HFFc6 (cell line): ENCODE measurements around the gene ARHGAP15. TPM values are rescaled to one million over a fixed set of nuclear protein-coding genes. Genes with fewer than 3 reads are reported as not detected.

Experiments used
- DNase-seq: peaks from one replicate; pipeline ENCODE4 v3.0.0-alpha.2; 2018
- H3K27ac Mint-ChIP-seq: 2 replicates; pipeline ENCODE4 v1.8.0; 2020; ENCODE audit warnings: mild to moderate bottlenecking, mixed read lengths
- H3K27me3 Mint-ChIP-seq: 2 replicates; pipeline ENCODE4 v1.8.0; 2021; ENCODE audit warnings: mild to moderate bottlenecking, moderate library complexity, mixed read lengths; ENCODE audit not compliant: insufficient read depth
- H3K36me3 Mint-ChIP-seq: 2 replicates; pipeline ENCODE4 v1.8.0; 2021; ENCODE audit warnings: low read depth, mixed read lengths
- H3K4me1 Mint-ChIP-seq: 2 replicates; pipeline ENCODE4 v1.8.0; 2020; ENCODE audit warnings: low read depth, mixed read lengths
- H3K4me3 Mint-ChIP-seq: 2 replicates; pipeline ENCODE4 v1.8.0; 2020; ENCODE audit warnings: mild to moderate bottlenecking, moderate library complexity, mixed read lengths
- H3K9me3 Mint-ChIP-seq: 2 replicates; pipeline ENCODE4 v1.8.0; 2020; ENCODE audit warnings: mild to moderate bottlenecking, mixed read lengths
- total RNA-seq, 6 experiments: library from RNA; stranded (reverse); fragmentation: NEBNext Ultra II Directional; extraction: Animal tissue kit (Norgen Biotek cat#: 25700); gene quantifications; 2 replicates in 1 of 6; 3 replicates in 5 of 6; pipeline ENCODE4 v1.2.3, GENCODE V29; 2021
- TF ChIP-seq, protein P1 (sequence below): fragments of 200-600 bp; sonication (generic); IDR thresholded peaks from 2 replicates; pipeline ENCODE4 v1.5.0; 2021; ENCODE audit warnings: antibody characterized with exemption, mild to moderate bottlenecking

Gene ARHGAP15
- total RNA-seq, 6 experiments from 2014 or later, result not detected

- Mint-ChIP-seq H3K27me3 (no peaks in the 10 kb centered on the region; the same call in 1 of the 2 replicates), H3K4me1 (peaks cover 19% of the 10 kb centered on the region), H3K36me3 (no peaks in the 10 kb centered on the region), H3K9me3 (no peaks in the 10 kb centered on the region), H3K4me3 (no peak overlapping the region), H3K27ac (no peak overlapping the region)
- TF ChIP-seq, protein P1, sequence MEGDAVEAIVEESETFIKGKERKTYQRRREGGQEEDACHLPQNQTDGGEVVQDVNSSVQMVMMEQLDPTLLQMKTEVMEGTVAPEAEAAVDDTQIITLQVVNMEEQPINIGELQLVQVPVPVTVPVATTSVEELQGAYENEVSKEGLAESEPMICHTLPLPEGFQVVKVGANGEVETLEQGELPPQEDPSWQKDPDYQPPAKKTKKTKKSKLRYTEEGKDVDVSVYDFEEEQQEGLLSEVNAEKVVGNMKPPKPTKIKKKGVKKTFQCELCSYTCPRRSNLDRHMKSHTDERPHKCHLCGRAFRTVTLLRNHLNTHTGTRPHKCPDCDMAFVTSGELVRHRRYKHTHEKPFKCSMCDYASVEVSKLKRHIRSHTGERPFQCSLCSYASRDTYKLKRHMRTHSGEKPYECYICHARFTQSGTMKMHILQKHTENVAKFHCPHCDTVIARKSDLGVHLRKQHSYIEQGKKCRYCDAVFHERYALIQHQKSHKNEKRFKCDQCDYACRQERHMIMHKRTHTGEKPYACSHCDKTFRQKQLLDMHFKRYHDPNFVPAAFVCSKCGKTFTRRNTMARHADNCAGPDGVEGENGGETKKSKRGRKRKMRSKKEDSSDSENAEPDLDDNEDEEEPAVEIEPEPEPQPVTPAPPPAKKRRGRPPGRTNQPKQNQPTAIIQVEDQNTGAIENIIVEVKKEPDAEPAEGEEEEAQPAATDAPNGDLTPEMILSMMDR, result no peak
- no peak for DNase-seq
Observed at GRCh38 chr2:143604566-143604959, 475.3 kb downstream of the ARHGAP15 start.

DNA sequence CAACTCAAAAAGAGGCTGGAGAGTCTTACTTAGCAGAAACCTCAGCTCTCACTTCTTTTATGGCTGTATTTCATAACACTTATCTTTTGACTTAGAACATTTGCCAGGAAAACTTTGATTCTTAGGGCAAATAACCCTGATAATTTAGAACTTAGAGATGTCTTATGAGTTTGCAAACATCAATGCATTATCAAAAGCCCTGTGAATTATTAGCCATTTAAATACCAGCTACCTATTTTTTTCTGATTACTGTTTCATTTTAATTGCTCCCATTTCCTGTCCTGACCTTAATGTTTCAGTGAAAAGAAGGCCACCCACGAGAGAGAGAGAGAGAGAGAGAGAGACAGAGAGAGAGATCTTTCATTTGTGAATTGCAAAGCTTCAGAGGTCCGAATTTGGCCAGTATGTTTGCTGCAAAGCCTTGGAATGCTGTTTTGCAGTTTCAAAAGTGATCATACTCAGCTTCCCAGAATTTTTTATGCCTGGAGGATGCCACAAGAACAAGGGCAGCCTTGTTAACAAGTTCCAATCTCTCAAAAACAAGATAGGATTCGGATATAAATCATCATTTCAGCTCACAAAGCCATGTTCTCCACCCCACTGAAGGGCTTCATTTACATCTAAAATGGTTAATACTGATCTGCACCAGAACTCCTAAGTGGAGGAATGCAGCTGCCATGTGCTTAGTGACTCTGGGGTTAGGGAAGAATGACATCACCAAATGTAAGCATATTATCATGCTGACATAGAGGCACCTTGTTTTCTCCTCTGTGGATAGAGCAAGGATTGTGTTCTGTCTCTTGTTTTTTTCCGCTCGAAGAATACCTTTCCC lies 478.2 kb downstream of the ARHGAP15 start:
- H3K27ac Mint-ChIP-seq, result no peak overlapping the region; the same call in 1 of the 2 replicates
- peaks cover 11% of the 10 kb centered on the region for H3K4me1 Mint-ChIP-seq
- no peaks in the 10 kb centered on the region; the same call in 1 of the 2 replicates for H3K27me3 Mint-ChIP-seq
- TF ChIP-seq, protein P1, result no peak
- peak overlapping the region; percentile 4; the same call in 1 of the 2 replicates for H3K4me3 Mint-ChIP-seq
- peak; percentile 4 for DNase-seq
- no peaks in the 10 kb centered on the region for H3K36me3 Mint-ChIP-seq
- no peaks in the 10 kb centered on the region for H3K9me3 Mint-ChIP-seq

DNA sequence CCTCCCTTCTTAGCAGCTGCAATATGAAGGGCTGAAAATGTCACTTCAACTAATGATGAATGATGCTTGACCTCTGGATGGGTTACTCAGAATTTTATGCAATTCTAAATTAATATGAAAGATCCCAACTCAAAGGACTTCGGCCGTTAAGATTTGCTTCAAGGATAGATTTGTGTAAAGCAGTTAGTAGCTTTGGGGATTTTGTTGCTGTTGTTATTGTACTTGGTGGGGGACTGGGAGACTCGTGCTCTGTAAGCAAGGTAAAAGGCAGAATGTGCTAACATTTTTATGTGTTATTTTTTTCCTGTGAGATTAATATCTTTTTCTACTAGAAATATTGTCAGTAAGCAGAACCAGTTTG lies 478.8 kb downstream of the ARHGAP15 start:
- H3K4me1 Mint-ChIP-seq, result peaks cover 11% of the 10 kb centered on the region
- H3K4me3 Mint-ChIP-seq, result no peak overlapping the region
- no peaks in the 10 kb centered on the region for H3K36me3 Mint-ChIP-seq
- DNase-seq, result no peak
- TF ChIP-seq, protein P1, result no peak
- H3K9me3 Mint-ChIP-seq, result no peaks in the 10 kb centered on the region
- H3K27me3 Mint-ChIP-seq, result no peaks in the 10 kb centered on the region; the same call in 1 of the 2 replicates
- no peak overlapping the region for H3K27ac Mint-ChIP-seq

DNA sequence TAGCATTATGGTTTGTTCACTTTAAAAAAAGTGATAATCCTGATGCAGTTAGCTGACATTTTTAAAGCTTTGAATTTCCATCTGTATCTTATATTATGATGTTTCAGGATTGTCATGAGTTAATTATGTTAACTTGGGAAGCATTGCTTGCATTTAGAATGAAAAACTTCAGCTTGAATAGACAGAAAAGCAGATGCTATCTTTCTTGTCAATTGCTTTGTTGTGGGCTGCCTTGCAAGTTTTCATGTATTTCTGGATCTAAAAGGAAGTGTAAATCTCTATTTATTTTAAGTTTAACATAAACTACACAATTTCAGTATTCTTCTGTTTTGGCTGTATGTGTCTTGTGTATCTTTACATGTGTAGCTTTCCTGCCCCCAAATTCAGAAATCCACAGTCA lies 479.5 kb downstream of the ARHGAP15 start:
- Mint-ChIP-seq H3K4me1 (peaks cover 11% of the 10 kb centered on the region), H3K4me3 (no peak overlapping the region)

DNA sequence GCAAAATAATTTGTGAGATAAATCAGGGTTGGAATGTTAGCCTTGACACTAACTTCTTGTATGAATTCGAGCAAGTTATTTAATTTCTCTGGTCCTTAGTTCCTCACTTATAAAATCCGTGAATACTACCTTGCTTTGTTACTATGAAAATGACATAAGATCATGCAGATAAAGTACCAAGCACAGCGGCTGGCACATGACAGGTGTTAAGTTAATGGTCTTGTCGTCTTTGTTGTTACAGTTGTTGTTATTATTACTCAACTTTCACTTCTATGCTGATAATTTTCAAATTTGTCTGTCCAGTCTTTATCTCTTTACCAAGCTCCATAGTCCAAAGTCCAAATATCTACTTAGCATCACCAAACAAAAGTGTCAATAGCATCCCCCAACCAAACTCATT lies 482.1 kb downstream of the ARHGAP15 start:
- Mint-ChIP-seq H3K4me3 (no peak overlapping the region), H3K27ac (no peak overlapping the region), H3K9me3 (no peaks in the 10 kb centered on the region), H3K27me3 (no peaks in the 10 kb centered on the region; the same call in 1 of the 2 replicates), H3K36me3 (no peaks in the 10 kb centered on the region), H3K4me1 (peaks cover 11% of the 10 kb centered on the region)
- DNase-seq, result no peak
- TF ChIP-seq, protein P1, result no peak

More for the DNA sequence above, 479.5 kb downstream of the ARHGAP15 start:
- Mint-ChIP-seq H3K9me3 (no peaks in the 10 kb centered on the region), H3K27me3 (no peaks in the 10 kb centered on the region; the same call in 1 of the 2 replicates), H3K27ac (no peak overlapping the region), H3K36me3 (no peaks in the 10 kb centered on the region)
- TF ChIP-seq, protein P1, result no peak
- DNase-seq, result no peak
